Common myeloid progenitor, CD34-positive (primary cell): ENCODE measurements around the gene MVK.
"Not testable (repeated sequence)": the region's sequence is repeated elsewhere in the genome, so short reads cannot be mapped to it uniquely, and the experiment has no call there.

Experiments
- CTCF ChIA-PET: fragments of 350-600 bp; sonication (Branson Sonifier 250); formaldehyde crosslinking; loops from one replicate; lab custom pipeline; 2021; ENCODE audit warnings: antibody characterized with exemption; lab: Charles Lee
- POLR2A ChIA-PET: fragments of 350-600 bp; sonication (Branson Sonifier 250); formaldehyde crosslinking; loops from one replicate; lab custom pipeline; 2021; ENCODE audit warnings: antibody characterized with exemption; lab: Charles Lee
- DNase-seq, 3 donors: peaks; one replicate each; pipeline versions ENCODE4 v3.0.0 to v3.0.0-alpha.2; 2013
- H3K27ac ChIP-seq, 2 experiments: 1 replicate in 1 of 2; 2 replicates in 1 of 2; pipeline ENCODE4 v1.7.0; 2013; ENCODE audit warnings: inconsistent platforms in 2 of 2, low read length in 2 of 2, mild to moderate bottlenecking in 2 of 2, low read depth in 1 of 2, moderate library complexity in 1 of 2; ENCODE audit not compliant: severe bottlenecking in 2 of 2, insufficient read depth in 1 of 2, poor library complexity in 1 of 2
- H3K27me3 ChIP-seq, 5 experiments: replicated peaks in 2 of 5; 1 replicate in 3 of 5; 2 replicates in 2 of 5; pipeline versions ENCODE4 v1.6.1 to v1.7.0; 2013; ENCODE audit warnings: low read length in 4 of 5, mild to moderate bottlenecking in 2 of 5, moderate library complexity in 2 of 5, inconsistent platforms in 1 of 5; ENCODE audit not compliant: insufficient read depth in 5 of 5, control insufficient read depth in 4 of 5
- H3K36me3 ChIP-seq, 4 experiments: 1 replicate in 2 of 4; 2 replicates in 2 of 4; pipeline versions ENCODE4 v1.6.1 to v1.7.0; 2013; ENCODE audit warnings: low read length in 3 of 4, control low read depth in 1 of 4, mild to moderate bottlenecking in 1 of 4; ENCODE audit not compliant: control insufficient read depth in 4 of 4, insufficient read depth in 4 of 4
- H3K4me1 ChIP-seq, 4 experiments: 1 replicate in 3 of 4; 2 replicates in 1 of 4; pipeline versions ENCODE4 v1.6.1 to v1.7.1; 2013; ENCODE audit warnings: low read length in 3 of 4, mild to moderate bottlenecking in 3 of 4, control low read depth in 1 of 4, inconsistent platforms in 1 of 4, moderate library complexity in 1 of 4; ENCODE audit not compliant: control insufficient read depth in 4 of 4, insufficient read depth in 4 of 4; ENCODE audit errors: control extremely low read depth in 1 of 4
- H3K4me3 ChIP-seq, 7 experiments: 1 replicate in 4 of 7; 2 replicates in 3 of 7; pipeline versions ENCODE4 v1.5.1 to v1.7.0; 2013; ENCODE audit warnings: mild to moderate bottlenecking in 7 of 7, low read length in 6 of 7, moderate library complexity in 6 of 7, inconsistent platforms in 2 of 7, low read depth in 2 of 7, control low read depth in 1 of 7; ENCODE audit not compliant: insufficient read depth in 4 of 7, control insufficient read depth in 1 of 7; ENCODE audit errors: extremely low read depth in 1 of 7
- H3K9me3 ChIP-seq, 5 experiments: 1 replicate in 4 of 5; 2 replicates in 1 of 5; pipeline versions ENCODE4 v1.6.1 to v1.7.1; 2013; ENCODE audit warnings: low read length in 4 of 5, mild to moderate bottlenecking in 2 of 5, inconsistent platforms in 1 of 5, low read depth in 1 of 5, moderate library complexity in 1 of 5; ENCODE audit not compliant: control insufficient read depth in 4 of 5, insufficient read depth in 2 of 5; ENCODE audit errors: control extremely low read depth in 1 of 5
- WGBS: methylation state at CpG from one replicate; pipeline ENCODE4 v1.1.5; 2013; ENCODE audit not compliant: insufficient coverage; 5-methylcytosine and 5-hydroxymethylcytosine counted together

MVK gene

GRCh38 chr12:109597795-109598427 lies 24.3 kb downstream of the MVK start:
- H3K4me3 ChIP-seq: no peak overlapping the region
- POLR2A ChIA-PET: no interaction called here
- DNase-seq: peak; percentile 48 to 56 (median 51)
- 58% methylated on average over 24 of the region's 27 CpGs for WGBS
- H3K36me3 ChIP-seq: peaks cover 0 to 34% (median 5%) of the 10 kb centered on the region in 4 experiments
- no peaks in the 10 kb centered on the region for H3K9me3 ChIP-seq
- H3K27ac ChIP-seq: no peak overlapping the region
- H3K27me3 ChIP-seq: peaks cover 0 to 4% (median 0%) of the 10 kb centered on the region in 5 experiments
- H3K4me1 ChIP-seq: peaks cover 2 to 20% (median 13%) of the 10 kb centered on the region in 4 experiments
- CTCF ChIA-PET: interaction anchor here (0.6 to 8.3 kb wide), 21 partner anchors 10 to 239 kb away, joined by 3 to 85 read pairs (median 3); partner anchors contain the start of genes MMAB and MVK

GRCh38 chr12:109598428-109598854 lies 24.8 kb downstream of the MVK start:
- POLR2A ChIA-PET: no interaction called here
- 98% methylated on average over 10 of the region's 11 CpGs for WGBS
- CTCF ChIA-PET: interaction anchor here (0.8 to 8.3 kb wide), 16 partner anchors 12 to 230 kb away, joined by 3 to 85 read pairs (median 4); partner anchors contain the start of genes MMAB and MVK
- Histone ChIP-seq H3K36me3 (peaks cover 0 to 28% (median 5%) of the 10 kb centered on the region in 4 experiments), H3K4me1 (peaks cover 2 to 20% (median 13%) of the 10 kb centered on the region in 4 experiments), H3K27me3 (peaks cover 0 to 4% (median 0%) of the 10 kb centered on the region in 5 experiments), H3K4me3 (no peak overlapping the region), H3K9me3 (no peaks in the 10 kb centered on the region), H3K27ac (no peak overlapping the region)
- DNase-seq: no peak

GRCh38 chr12:109599087-109599486 lies 25.5 kb downstream of the MVK start:
- DNase-seq: no peak
- Histone ChIP-seq H3K36me3 (peaks cover 0 to 26% (median 2%) of the 10 kb centered on the region in 4 experiments), H3K27ac (no peak overlapping the region), H3K4me1 (peaks cover 2 to 17% (median 13%) of the 10 kb centered on the region in 4 experiments), H3K4me3 (no peak overlapping the region), H3K9me3 (no peaks in the 10 kb centered on the region), H3K27me3 (peaks cover 0 to 2% (median 0%) of the 10 kb centered on the region in 5 experiments)
- WGBS: 94% methylated on average over 6 of the region's 7 CpGs
- CTCF ChIA-PET: interaction anchor here (0.9 to 8.3 kb wide), 8 partner anchors 12 to 177 kb away, joined by 3 to 85 read pairs (median 6); no protein-coding TSS in a partner anchor
- POLR2A ChIA-PET: no interaction called here

GRCh38 chr12:109600481-109600880 lies 26.9 kb downstream of the MVK start:
- H3K27me3 ChIP-seq: peaks cover 0 to 6% (median 4%) of the 10 kb centered on the region in 5 experiments
- CTCF ChIA-PET: interaction anchor here (1.3 to 8.3 kb wide), 4 partner anchors 12 to 176 kb away, joined by 3 to 85 read pairs (median 25); no protein-coding TSS in a partner anchor
- POLR2A ChIA-PET: no interaction called here
- 91% methylated on average over 1 of the region's 2 CpGs for WGBS
- H3K36me3 ChIP-seq: peaks cover 0 to 17% (median 1%) of the 10 kb centered on the region in 4 experiments
- H3K4me1 ChIP-seq: peaks cover 0 to 7% (median 3%) of the 10 kb centered on the region in 4 experiments
- H3K27ac ChIP-seq: no peak overlapping the region
- no peaks in the 10 kb centered on the region for H3K9me3 ChIP-seq
- DNase-seq: no peak
- no peak overlapping the region for H3K4me3 ChIP-seq

- Histone ChIP-seq H3K4me3 (no peak overlapping the region), H3K27me3 (peaks cover 0 to 11% (median 7%) of the 10 kb centered on the region in 5 experiments), H3K9me3 (no peaks in the 10 kb centered on the region), H3K36me3 (peaks cover 0 to 13% (median 1%) of the 10 kb centered on the region in 4 experiments), H3K4me1 (peaks cover 0 to 4% (median 2%) of the 10 kb centered on the region in 4 experiments), H3K27ac (no peak overlapping the region)
- DNase-seq: no peak
- 97% methylated on average over 7 of the region's 8 CpGs for WGBS
- POLR2A ChIA-PET: no interaction called here
- CTCF ChIA-PET: interaction anchor here (2.9 to 8.3 kb wide), 3 partner anchors 14 to 175 kb away, joined by 11 to 85 read pairs (median 39); no protein-coding TSS in a partner anchor
Observed at GRCh38 chr12:109600995-109601394, 27.4 kb downstream of the MVK start.

- CTCF ChIA-PET: interaction anchor here (8.3 kb wide), 1 partner anchor 175 kb away, joined by 85 read pairs; no protein-coding TSS in a partner anchor
- POLR2A ChIA-PET: no interaction called here
- peaks cover 0 to 4% (median 2%) of the 10 kb centered on the region in 4 experiments for H3K4me1 ChIP-seq
- H3K9me3 ChIP-seq: no peaks in the 10 kb centered on the region
- no peak overlapping the region for H3K27ac ChIP-seq
- no peak for DNase-seq
- WGBS: 97% methylated on average over 8 of the region's 8 CpGs
- peaks cover 0 to 7% (median 0%) of the 10 kb centered on the region in 4 experiments for H3K36me3 ChIP-seq
- peaks cover 0 to 16% (median 7%) of the 10 kb centered on the region in 5 experiments for H3K27me3 ChIP-seq
- no peak overlapping the region for H3K4me3 ChIP-seq
Observed at GRCh38 chr12:109601557-109601956, 28.0 kb downstream of the MVK start.

- CTCF ChIA-PET, H3K36me3 ChIP-seq, POLR2A ChIA-PET, H3K4me1 ChIP-seq, H3K4me3 ChIP-seq, DNase-seq, H3K9me3 ChIP-seq, H3K27ac ChIP-seq: not testable (repeated sequence)
- WGBS: 92% methylated on average over 2 of the region's 5 CpGs
- H3K27me3 ChIP-seq: peaks cover 0 to 21% (median 7%) of the 10 kb centered on the region in 5 experiments
Observed at GRCh38 chr12:109602132-109602531, 28.5 kb downstream of the MVK start.
